Karpas-422 (cell line): ENCODE data around the gene ZNF536. TPM values are rescaled to one million over a fixed set of nuclear protein-coding genes. Genes with fewer than 3 reads are reported as not detected.
A peak's percentile ranks its signal among the peaks of the same experiment; 100 is the strongest.
"Not testable (repeated sequence)": the region's sequence is repeated elsewhere in the genome, so short reads cannot be mapped to it uniquely, and the experiment has no call there.

Experiments
- DNase-seq: peaks from one replicate; pipeline ENCODE4 v3.0.0-alpha.2; 2015
- H2AFZ ChIP-seq: fragments of 200-600 bp; sonication (generic); 2 replicates; pipeline ENCODE4 v1.6.1; 2014; ENCODE audit warnings: antibody characterized with exemption, low read length, mixed read lengths
- H3K27ac ChIP-seq: fragments of 200-600 bp; sonication (generic); 2 replicates; pipeline ENCODE4 v1.5.1; 2014; ENCODE audit warnings: mild to moderate bottlenecking, low read length, moderate library complexity
- H3K27me3 ChIP-seq: fragments of 200-600 bp; sonication (generic); 2 replicates; pipeline ENCODE4 v1.6.1; 2014; ENCODE audit warnings: low read length, mixed read lengths
- H3K36me3 ChIP-seq: fragments of 200-600 bp; sonication (generic); 2 replicates; pipeline ENCODE4 v1.6.1; 2014; ENCODE audit warnings: low read length, mixed read lengths; ENCODE audit not compliant: insufficient read depth
- H3K4me1 ChIP-seq: fragments of 200-600 bp; sonication (generic); 2 replicates; pipeline ENCODE4 v1.6.1; 2014; ENCODE audit warnings: mild to moderate bottlenecking, low read length, mixed read lengths
- H3K4me2 ChIP-seq: fragments of 200-600 bp; sonication (generic); 2 replicates; pipeline ENCODE4 v1.6.1; 2014; ENCODE audit warnings: low read length, low read depth, mild to moderate bottlenecking; ENCODE audit not compliant: poor library complexity, severe bottlenecking
- H3K4me3 ChIP-seq: fragments of 200-600 bp; sonication (generic); 2 replicates; pipeline ENCODE4 v1.5.1; 2014; ENCODE audit warnings: mild to moderate bottlenecking, antibody characterized with exemption, low read length, mixed read lengths
- H3K79me2 ChIP-seq: fragments of 200-600 bp; sonication (generic); 2 replicates; pipeline ENCODE4 v1.6.1; 2014; ENCODE audit warnings: mild to moderate bottlenecking, low read length, mixed read lengths
- H3K9ac ChIP-seq: fragments of 200-600 bp; sonication (generic); 2 replicates; pipeline ENCODE4 v1.6.0; 2014; ENCODE audit warnings: low read length
- H3K9me2 ChIP-seq: fragments of 200-600 bp; sonication (generic), shearing (Covaris generic); replicated peaks from 2 replicates; pipeline ENCODE4 v1.6.0; 2014; ENCODE audit warnings: mild to moderate bottlenecking, low read length, moderate library complexity; ENCODE audit not compliant: insufficient read depth
- H3K9me3 ChIP-seq: fragments of 300-700, 200-600 bp; sonication (generic); 2 replicates; pipeline ENCODE4 v1.6.1; 2014; ENCODE audit warnings: low read length, mixed read lengths
- H4K20me1 ChIP-seq: fragments of 200-600 bp; sonication (generic); 2 replicates; pipeline ENCODE4 v1.6.1; 2014; ENCODE audit warnings: mild to moderate bottlenecking, antibody characterized with exemption, low read length, low read depth; ENCODE audit not compliant: insufficient read depth
- total RNA-seq: library from RNA; depleted of rRNA; stranded (reverse); fragments of >200 nt; shearing (Covaris generic); gene quantifications from 2 replicates; pipeline ENCODE4 v1.2.3, GENCODE V29; 2014; ENCODE audit warnings: low replicate concordance

ZNF536 gene
- total RNA-seq, 1 experiment from 2014 or later, result 7.0 TPM

GRCh38 chr19:30391554-30392551, 19.7 kb downstream of the ZNF536 start:
- Histone ChIP-seq H3K36me3 (no peaks in the 10 kb centered on the region), H2AFZ (no peak overlapping the region), H3K9me2 (no peaks in the 10 kb centered on the region), H3K27me3 (no peaks in the 10 kb centered on the region), H3K79me2 (no peaks in the 10 kb centered on the region), H3K4me1 (peaks cover 72% of the 10 kb centered on the region), H3K4me3 (peak overlapping the region; percentile 0; the same call in 1 of the 2 replicates), H3K27ac (no peak overlapping the region), H3K4me2 (peak overlapping the region; percentile 52), H3K9ac (no peak overlapping the region), H3K9me3 (no peaks in the 10 kb centered on the region), H4K20me1 (no peaks in the 10 kb centered on the region)
- DNase-seq, result peak; percentile 72

GRCh38 chr19:30393046-30393445, 20.9 kb downstream of the ZNF536 start:
- Histone ChIP-seq H3K9ac (peak overlapping the region; percentile 7; the same call in 1 of the 2 replicates), H3K9me2 (no peaks in the 10 kb centered on the region), H4K20me1 (no peaks in the 10 kb centered on the region), H3K36me3 (no peaks in the 10 kb centered on the region), H3K4me2 (peak overlapping the region; percentile 11), H3K79me2 (no peaks in the 10 kb centered on the region), H3K27me3 (no peaks in the 10 kb centered on the region), H2AFZ (no peak overlapping the region), H3K9me3 (no peaks in the 10 kb centered on the region), H3K4me1 (peaks cover 71% of the 10 kb centered on the region), H3K27ac (no peak overlapping the region; the same call in 1 of the 2 replicates), H3K4me3 (no peak overlapping the region)
- peak; percentile 70 for DNase-seq

GRCh38 chr19:30393729-30394480, 21.7 kb downstream of the ZNF536 start:
- no peak for DNase-seq
- no peaks in the 10 kb centered on the region for H3K36me3 ChIP-seq
- H4K20me1 ChIP-seq, result no peaks in the 10 kb centered on the region
- peak overlapping the region; percentile 7; the same call in 1 of the 2 replicates for H3K9ac ChIP-seq
- no peak overlapping the region; the same call in 1 of the 2 replicates for H3K27ac ChIP-seq
- H3K9me3 ChIP-seq, result no peaks in the 10 kb centered on the region
- peaks cover 71% of the 10 kb centered on the region for H3K4me1 ChIP-seq
- H3K9me2 ChIP-seq, result no peaks in the 10 kb centered on the region
- H3K4me3 ChIP-seq, result no peak overlapping the region
- no peaks in the 10 kb centered on the region for H3K27me3 ChIP-seq
- H3K4me2 ChIP-seq, result peak overlapping the region; percentile 52
- H2AFZ ChIP-seq, result no peak overlapping the region
- H3K79me2 ChIP-seq, result no peaks in the 10 kb centered on the region

- no peak overlapping the region for H2AFZ ChIP-seq
- H3K4me2 ChIP-seq, result peak overlapping the region; percentile 52
- H3K79me2 ChIP-seq, result no peaks in the 10 kb centered on the region
- peak overlapping the region; percentile 33; the same call in 1 of the 2 replicates for H3K27ac ChIP-seq
- no peaks in the 10 kb centered on the region for H3K9me3 ChIP-seq
- H3K27me3 ChIP-seq, result no peaks in the 10 kb centered on the region
- peak; percentile 64 for DNase-seq
- H3K4me3 ChIP-seq, result peak overlapping the region; percentile 13; the same call in 1 of the 2 replicates
- H3K9me2 ChIP-seq, result no peaks in the 10 kb centered on the region
- no peaks in the 10 kb centered on the region for H3K36me3 ChIP-seq
- H3K9ac ChIP-seq, result no peak overlapping the region
- H3K4me1 ChIP-seq, result peaks cover 71% of the 10 kb centered on the region
- no peaks in the 10 kb centered on the region for H4K20me1 ChIP-seq
Observed at GRCh38 chr19:30394481-30395151, 22.4 kb downstream of the ZNF536 start.

- no peaks in the 10 kb centered on the region for H4K20me1 ChIP-seq
- no peak overlapping the region for H3K27ac ChIP-seq
- no peaks in the 10 kb centered on the region for H3K9me2 ChIP-seq
- H3K4me2 ChIP-seq, result peak overlapping the region; percentile 52
- H3K9me3 ChIP-seq, result no peaks in the 10 kb centered on the region
- peak overlapping the region; percentile 7; the same call in 1 of the 2 replicates for H3K4me3 ChIP-seq
- H3K4me1 ChIP-seq, result peaks cover 67% of the 10 kb centered on the region
- no peak for DNase-seq
- H3K79me2 ChIP-seq, result no peaks in the 10 kb centered on the region
- H3K9ac ChIP-seq, result no peak overlapping the region
- no peaks in the 10 kb centered on the region for H3K36me3 ChIP-seq
- H2AFZ ChIP-seq, result no peak overlapping the region
- no peaks in the 10 kb centered on the region for H3K27me3 ChIP-seq
Observed at GRCh38 chr19:30395283-30395682, 23.1 kb downstream of the ZNF536 start.

- peaks cover 54% of the 10 kb centered on the region for H3K4me1 ChIP-seq
- H2AFZ ChIP-seq, H3K9me3 ChIP-seq, H3K36me3 ChIP-seq, H3K9me2 ChIP-seq, H3K4me2 ChIP-seq, H3K27me3 ChIP-seq, H3K4me3 ChIP-seq, H3K79me2 ChIP-seq, H4K20me1 ChIP-seq, DNase-seq, H3K9ac ChIP-seq, H3K27ac ChIP-seq: not testable (repeated sequence)
Observed at GRCh38 chr19:30398539-30398938, 26.4 kb downstream of the ZNF536 start.

GRCh38 chr19:30401956-30402355, 29.8 kb downstream of the ZNF536 start:
- Histone ChIP-seq H3K4me3 (no peak overlapping the region), H3K27me3 (no peaks in the 10 kb centered on the region), H3K36me3 (no peaks in the 10 kb centered on the region)

More at GRCh38 chr19:30401956-30402355, 29.8 kb downstream of the ZNF536 start:
- Histone ChIP-seq H3K9me2 (no peaks in the 10 kb centered on the region), H3K27ac (no peak overlapping the region), H2AFZ (no peak overlapping the region), H3K4me2 (peak overlapping the region; percentile 31), H3K9me3 (no peaks in the 10 kb centered on the region), H3K4me1 (peaks cover 36% of the 10 kb centered on the region), H3K9ac (no peak overlapping the region), H4K20me1 (no peaks in the 10 kb centered on the region), H3K79me2 (no peaks in the 10 kb centered on the region)
- no peak for DNase-seq
